SKM-1 (cell line): ENCODE results near the gene NIP7.
"Not testable (repeated sequence)": the region's sequence is repeated elsewhere in the genome, so short reads cannot be mapped to it uniquely, and the experiment has no call there.

Experiments used
- DNase-seq: peaks from one replicate; lab custom pipeline; 2025; ENCODE audit not compliant: unreplicated experiment; lab: John Stamatoyannopoulos, UW

Gene NIP7

DNA sequence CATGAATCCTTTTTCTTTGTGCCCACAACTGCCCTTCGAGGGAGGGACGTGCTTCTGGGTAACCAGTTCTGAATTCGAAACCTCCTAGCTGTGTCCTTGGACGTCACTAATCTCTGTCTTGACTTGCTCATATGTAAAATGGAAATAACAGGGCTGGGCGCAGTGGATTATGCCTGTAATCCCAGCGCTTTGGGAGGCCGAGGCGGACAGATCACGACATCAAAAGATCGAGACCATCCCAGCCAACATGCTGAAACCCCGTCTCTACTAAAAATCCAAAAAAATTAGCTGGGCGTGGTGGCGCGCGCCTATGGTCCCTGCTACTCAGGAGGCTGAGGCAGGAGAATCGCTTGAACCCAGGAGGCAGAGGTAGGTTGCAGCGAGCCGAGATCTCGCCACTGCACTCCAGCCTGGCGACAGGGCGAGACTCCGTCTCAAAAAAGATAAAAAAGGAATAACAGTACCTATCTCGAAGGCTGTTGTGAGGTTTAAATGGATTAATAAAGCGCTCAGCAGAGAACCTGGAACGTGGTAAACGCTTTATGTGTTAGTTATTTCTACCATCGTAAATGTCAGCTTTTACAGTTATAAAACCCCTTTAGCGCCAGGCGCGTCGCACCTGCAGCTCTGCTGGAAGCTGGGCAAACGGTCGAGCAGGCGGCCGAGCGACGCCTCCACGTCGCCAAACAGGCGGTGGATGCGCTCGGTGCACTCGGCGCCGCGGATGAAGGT, 849 bp upstream of the NIP7 start:
- DNase-seq: no peak

- no peak for DNase-seq
Measured at GRCh38 chr16:69340095-69340644, 598 bp downstream of the NIP7 start.

GRCh38 chr16:69344171-69344570, 4.6 kb downstream of the NIP7 start:
- DNase-seq: no peak

DNA sequence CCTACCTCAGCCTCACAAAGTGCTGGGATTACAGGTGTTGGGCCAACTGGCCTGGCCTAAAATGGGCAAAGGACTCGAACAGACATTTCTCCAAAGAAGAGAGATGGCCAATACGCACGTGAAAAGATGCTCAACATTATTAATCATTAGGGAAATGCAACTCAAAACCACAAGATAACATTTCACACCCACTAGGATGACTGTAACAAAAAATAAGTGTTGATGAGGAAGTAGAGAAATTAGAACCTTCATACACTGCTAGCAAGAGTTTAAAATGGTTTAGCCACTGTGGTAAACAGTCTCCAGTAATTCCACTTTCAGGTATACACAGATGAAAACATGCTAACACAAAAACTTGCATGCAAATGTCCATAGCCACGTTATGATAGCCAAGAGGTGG, 6.4 kb downstream of the NIP7 start:
- no peak for DNase-seq

DNA sequence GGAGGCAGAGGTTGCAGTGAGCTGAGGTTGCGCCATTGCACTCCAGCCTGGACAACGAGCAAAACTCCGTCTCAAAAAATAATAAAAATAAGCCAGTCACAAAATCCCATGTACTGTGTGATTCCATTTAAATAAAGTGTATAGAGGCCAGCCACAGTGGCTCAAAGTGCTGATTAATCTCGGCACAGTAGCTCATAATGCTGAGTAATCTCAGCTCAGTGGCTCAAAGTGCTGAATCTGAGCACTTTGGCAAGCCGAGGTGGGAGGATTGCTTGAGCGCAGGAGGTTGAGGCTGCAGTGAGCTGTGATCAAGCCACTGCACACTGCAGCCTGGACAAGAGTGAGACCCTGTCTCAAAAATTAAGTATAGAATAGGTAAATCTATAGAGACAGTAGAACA, 7.1 kb downstream of the NIP7 start:
- DNase-seq: no peak

DNA sequence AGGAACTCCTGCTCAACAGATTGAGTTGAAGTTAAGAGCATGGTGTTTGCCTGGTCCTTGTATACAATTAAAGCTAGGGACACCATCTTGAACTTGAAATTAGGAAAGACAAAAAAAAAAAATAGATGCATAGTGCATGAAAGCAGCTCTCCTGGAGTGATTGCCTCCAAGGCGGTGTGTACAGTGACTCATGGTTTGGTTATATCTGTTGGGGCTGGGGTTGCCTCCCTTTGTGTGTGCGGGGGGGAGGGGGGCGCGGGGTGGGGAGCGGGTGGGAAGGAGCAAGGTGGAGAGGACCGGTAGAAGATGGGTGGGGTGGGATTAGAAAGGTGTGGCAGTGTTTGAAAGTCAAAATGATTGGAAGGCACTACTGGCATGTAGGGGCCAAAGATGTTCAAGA, 8.7 kb downstream of the NIP7 start:
- DNase-seq: no peak

- no peak for DNase-seq
Measured at GRCh38 chr16:69349536-69349935, 10.0 kb downstream of the NIP7 start.

GRCh38 chr16:69350536-69351133, 11.1 kb downstream of the NIP7 start:
- no peak for DNase-seq

DNA sequence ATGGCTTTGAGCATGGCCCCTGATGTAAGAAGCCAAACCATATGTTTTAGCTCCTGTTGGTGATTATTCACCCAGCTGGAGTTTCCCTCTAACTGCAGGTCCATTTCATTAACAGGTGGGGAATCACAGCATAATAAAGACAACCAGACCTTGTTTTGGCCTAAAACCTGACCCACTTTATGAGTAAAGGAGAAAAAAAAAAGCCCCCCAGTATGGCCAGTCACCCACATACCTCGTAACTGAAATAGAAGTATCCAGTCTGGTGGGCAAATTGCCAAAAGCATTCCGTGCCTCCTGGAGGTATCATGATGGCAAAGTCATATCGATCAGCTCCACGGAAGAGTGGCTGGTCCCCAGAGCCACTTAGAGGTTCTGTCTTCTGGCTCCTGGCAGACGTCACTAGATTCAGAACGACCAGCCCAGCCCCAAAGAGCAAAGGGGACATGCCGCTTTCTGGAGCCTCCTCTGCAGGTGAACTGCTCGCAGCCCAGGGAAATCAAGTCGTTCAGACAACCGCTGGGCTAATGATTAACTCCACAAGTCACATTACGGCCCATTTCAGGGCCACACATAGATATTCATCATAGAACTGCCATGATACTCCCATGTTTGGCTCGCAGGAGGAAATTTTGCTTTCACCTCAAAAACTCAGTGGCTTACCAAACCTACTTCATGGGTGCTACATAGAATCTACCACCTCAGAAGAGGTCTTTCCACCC, 11.9 kb downstream of the NIP7 start, which contains the start of gene TMED6:
Gene TMED6, minus strand, starts transcription at position 478 of the 719 bp plus-strand sequence. Its CDS starts 33 bp downstream, at position 445.
- no peak for DNase-seq

DNA sequence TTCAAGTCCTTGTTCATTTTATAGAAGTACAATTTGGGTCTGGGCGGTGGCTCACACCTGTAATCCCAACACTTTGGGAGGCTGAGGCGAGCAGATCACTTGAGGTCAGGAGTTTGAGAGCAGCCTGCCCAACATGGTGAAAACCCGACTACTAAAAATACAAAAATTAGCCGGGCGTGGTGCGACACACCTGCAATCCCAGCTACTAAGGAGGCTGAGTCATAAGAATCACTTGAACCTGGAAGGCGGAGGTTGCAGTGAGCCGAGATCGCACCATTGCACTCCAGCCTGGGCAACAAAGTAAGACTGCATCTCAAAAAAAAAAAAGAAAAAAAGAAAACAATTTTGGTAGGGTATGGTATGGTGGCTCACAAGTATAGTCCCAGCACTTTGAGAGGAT, 20.5 kb downstream of the NIP7 start:
- DNase-seq: not testable (repeated sequence)

DNA sequence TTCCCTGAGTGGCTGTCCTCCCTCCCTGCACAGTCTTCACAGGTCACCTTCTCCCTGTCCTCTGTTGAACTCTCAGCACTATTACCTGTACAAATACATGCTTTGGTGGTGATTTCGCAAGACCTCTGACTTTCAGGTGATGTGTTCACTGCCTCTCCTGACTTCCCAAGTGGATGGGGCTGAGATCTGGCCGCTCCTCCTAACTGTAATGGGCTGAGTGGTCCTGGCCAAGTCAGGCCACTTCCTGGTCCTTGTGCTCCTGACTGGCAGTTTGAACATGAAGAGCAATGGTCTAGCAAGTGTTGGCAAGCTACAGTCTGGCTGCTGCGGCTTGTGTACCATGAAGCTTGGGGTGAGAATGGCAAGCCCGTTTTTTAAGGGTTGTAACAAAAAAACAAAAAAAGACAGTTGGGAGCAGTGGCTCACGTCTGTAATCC, 23.7 kb downstream of the NIP7 start:
- DNase-seq: no peak

GRCh38 chr16:69364088-69364487, 24.5 kb downstream of the NIP7 start:
- no peak for DNase-seq

GRCh38 chr16:69365901-69366300, 26.3 kb downstream of the NIP7 start:
- no peak for DNase-seq

DNA sequence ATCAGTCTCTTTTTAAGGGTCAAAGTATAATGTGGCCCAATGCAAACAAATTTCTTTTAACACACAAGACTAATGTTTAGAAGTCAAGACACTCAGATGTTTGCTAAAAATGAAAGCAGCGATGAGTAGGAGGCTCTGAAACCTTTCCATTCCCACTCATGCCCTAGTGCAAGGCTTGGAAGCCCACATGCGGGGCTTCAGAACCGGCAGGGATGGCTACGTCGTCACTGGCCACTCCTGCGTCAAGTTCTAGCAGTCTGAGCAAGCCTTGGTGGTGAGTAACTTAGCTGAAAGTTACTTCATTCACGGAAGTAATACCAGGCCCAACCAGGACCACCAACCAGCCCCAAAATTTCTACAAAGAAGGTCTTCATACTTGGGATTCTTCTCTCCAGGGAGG, 26.9 kb downstream of the NIP7 start:
- DNase-seq: no peak

GRCh38 chr16:69367980-69368379, 28.4 kb downstream of the NIP7 start:
- DNase-seq: no peak

GRCh38 chr16:69368866-69369265, 29.3 kb downstream of the NIP7 start:
- DNase-seq: no peak

- no peak for DNase-seq
Measured at GRCh38 chr16:69371564-69371963, 32.0 kb downstream of the NIP7 start.

DNA sequence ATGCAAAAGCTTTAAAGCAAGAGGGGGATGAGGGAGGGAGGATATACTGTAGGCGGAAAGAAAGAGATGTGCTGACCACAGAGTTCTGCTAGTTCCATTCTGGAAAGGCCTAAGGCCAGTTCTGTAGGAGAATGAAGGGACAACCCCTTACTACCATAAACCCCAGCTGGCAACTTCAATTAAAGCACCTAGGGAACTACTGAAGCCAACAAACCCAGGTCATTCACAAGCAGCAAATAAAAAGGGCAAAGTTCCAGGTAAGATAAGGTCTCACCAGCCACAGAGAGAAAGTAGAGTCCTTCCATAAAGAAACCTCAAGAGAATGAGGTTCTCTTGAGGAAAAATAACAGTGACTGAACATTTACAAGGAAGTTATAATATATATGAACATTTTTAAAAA, 33.4 kb downstream of the NIP7 start:
- no peak for DNase-seq

DNA sequence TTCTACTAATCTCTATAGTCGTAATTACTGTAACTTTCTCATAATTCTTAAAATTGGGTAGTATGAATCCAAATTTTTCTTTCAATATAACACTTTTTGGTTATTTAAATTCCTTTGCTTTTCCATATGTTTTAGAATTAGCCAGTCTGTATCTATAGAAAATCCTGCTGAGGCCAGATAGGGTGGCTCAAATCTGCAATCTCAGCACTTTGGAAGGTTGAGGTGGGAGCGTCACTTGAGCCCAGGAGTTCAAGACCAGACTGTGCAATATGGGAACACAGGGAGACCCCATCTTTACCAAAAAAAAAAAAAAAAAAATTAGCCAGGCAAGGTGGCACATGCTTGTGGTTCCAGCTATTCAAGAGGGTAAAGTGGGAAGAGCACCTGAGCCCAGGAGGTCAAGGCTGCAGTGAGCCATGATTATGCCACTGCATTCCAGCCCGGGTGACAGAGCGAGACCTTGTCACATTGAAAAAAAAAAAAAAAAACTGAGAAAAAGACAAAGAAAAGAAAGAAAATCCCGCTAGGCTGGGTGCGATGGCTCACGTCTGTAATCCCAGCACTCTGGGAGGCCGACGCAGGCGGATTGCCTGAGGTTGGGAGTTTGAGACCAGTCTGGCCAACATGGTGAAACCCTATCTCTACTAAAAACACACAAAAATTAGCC, 37.0 kb downstream of the NIP7 start:
- DNase-seq: no peak

DNA sequence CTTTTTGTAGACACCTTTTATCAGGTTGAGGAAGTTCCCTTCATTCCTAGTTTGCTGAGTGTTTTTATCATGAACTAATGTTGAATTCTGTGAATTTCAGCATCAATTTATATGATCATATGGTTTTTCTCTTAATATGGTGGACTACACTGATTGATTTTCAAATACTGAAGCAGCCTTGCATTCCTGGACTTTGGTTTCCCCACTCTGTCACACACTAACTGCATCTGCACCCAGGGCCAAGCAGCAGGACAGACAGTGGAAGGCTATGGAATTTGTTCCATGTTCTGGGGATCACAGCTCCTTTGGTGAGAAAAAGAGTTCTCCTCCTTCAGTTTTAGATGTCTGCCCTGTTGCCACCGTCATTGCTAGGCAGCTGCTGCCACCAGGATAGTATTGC, 38.5 kb downstream of the NIP7 start:
- no peak for DNase-seq

- DNase-seq: no peak
Measured at GRCh38 chr16:69378760-69379159, 39.2 kb downstream of the NIP7 start.
